GM12878 (cell line): ENCODE measurements around the gene NUP50. TPM values are rescaled to one million over a fixed set of nuclear protein-coding genes. Genes with fewer than 3 reads are reported as not detected.
A peak's percentile ranks its signal among the peaks of the same experiment; 100 is the strongest.

Experiments
- ATAC-seq: fragments of 200-7000 bp; cut with Tn5 transposase; 3 replicates; pipeline ENCODE4 v1.9.1; 2020; ENCODE audit warnings: mild to moderate bottlenecking, moderate library complexity
- BruUV-seq: library from RNA; stranded (reverse); fragments of 400-500 nt; replicated peaks from 2 replicates; lab custom pipeline; 2021; lab: Mats Ljungman, UMichigan
- CTCF ChIA-PET: fragments of 300-600 bp; sonication (Branson Sonifier 250); formaldehyde crosslinking; extraction: SDS; loops from one replicate; lab custom pipeline; 2021; ENCODE audit warnings: inconsistent platforms; lab: Yijun Ruan, JAX
- POLR2A ChIA-PET: fragments of 350-600 bp; formaldehyde crosslinking; extraction: SDS; loops from one replicate; lab custom pipeline; 2021; ENCODE audit warnings: inconsistent platforms; lab: Charles Lee
- RAD21 ChIA-PET: fragments of 300-600 bp; sonication (Branson Sonifier 250); formaldehyde crosslinking; loops from one replicate; lab custom pipeline; 2023; ENCODE audit warnings: antibody characterized with exemption; ENCODE audit not compliant: unreplicated experiment; lab: Charles Lee
- SMC1A ChIA-PET: fragments of 300-600 bp; sonication (Branson Sonifier 250); formaldehyde crosslinking; loops from one replicate; lab custom pipeline; 2023; ENCODE audit not compliant: unreplicated experiment, uncharacterized antibody; lab: Charles Lee
- DNase-seq: peaks from one replicate; pipeline ENCODE4 v3.0.0-alpha.2; 2011; ENCODE audit warnings: low read depth, low spot score
- FAIRE-seq: peaks from 3 replicates; lab custom pipeline; 2011; peaks lifted over from hg19 to GRCh38; lab: Jason Lieb, UNC
- H2AFZ ChIP-seq: 2 replicates; pipeline ENCODE4 v1.6.0; 2011; ENCODE audit warnings: low read depth, low read length, control low read depth; ENCODE audit not compliant: control insufficient read depth
- H3K27ac ChIP-seq: 2 replicates; pipeline ENCODE4 v1.5.1; 2011; ENCODE audit warnings: control low read depth; ENCODE audit not compliant: control insufficient read depth, insufficient read depth
- H3K27me3 ChIP-seq, 2 experiments: replicated peaks in 1 of 2; 2 replicates each; pipeline versions ENCODE4 v1.6.0 to v1.6.1; 2011; ENCODE audit warnings: low read length in 1 of 2; ENCODE audit not compliant: control insufficient read depth in 2 of 2, insufficient read depth in 2 of 2
- H3K36me3 ChIP-seq, 2 experiments: 2 replicates each; pipeline ENCODE4 v1.5.1; 2011; ENCODE audit warnings: low read length in 1 of 2; ENCODE audit not compliant: control insufficient read depth in 2 of 2, insufficient read depth in 2 of 2
- H3K4me1 ChIP-seq: 2 replicates; pipeline ENCODE4 v1.6.1; 2011; ENCODE audit warnings: mild to moderate bottlenecking, low read length, moderate library complexity, mixed read lengths; ENCODE audit not compliant: control insufficient read depth, insufficient read depth
- H3K4me2 ChIP-seq: 2 replicates; pipeline ENCODE4 v1.6.0; 2011; ENCODE audit warnings: control low read depth; ENCODE audit not compliant: control insufficient read depth, insufficient read depth
- H3K4me3 ChIP-seq: fragments of 200-600 bp; sonication (generic); 2 replicates; pipeline ENCODE4 v1.5.1; 2016
- H3K79me2 ChIP-seq: 2 replicates; pipeline ENCODE4 v1.6.0; 2011; ENCODE audit warnings: low read length; ENCODE audit not compliant: control insufficient read depth, insufficient read depth
- H3K9ac ChIP-seq: 2 replicates; pipeline ENCODE4 v1.8.0; 2011; ENCODE audit warnings: low read length, control low read depth, mixed read lengths; ENCODE audit not compliant: control insufficient read depth, insufficient read depth
- H3K9me3 ChIP-seq: replicated peaks from 3 replicates; pipeline ENCODE4 v1.5.1; 2011; ENCODE audit warnings: mild to moderate bottlenecking, low read length; ENCODE audit not compliant: control insufficient read depth, insufficient read depth
- H4K20me1 ChIP-seq: 2 replicates; pipeline ENCODE4 v1.6.0; 2011; ENCODE audit not compliant: control insufficient read depth, insufficient read depth
- ATF2 ChIP-seq: IDR thresholded peaks from 2 replicates; pipeline ENCODE4 v1.6.1; 2012; ENCODE audit warnings: low read length, inconsistent platforms
- IKZF2 ChIP-seq, 2 experiments: fragments of 450-650 bp; IDR thresholded peaks; 2 replicates each; pipeline ENCODE4 v1.6.1; 2017; ENCODE audit warnings: mild to moderate bottlenecking in 2 of 2, moderate library complexity in 2 of 2
- MEF2A ChIP-seq: IDR thresholded peaks from 2 replicates; pipeline ENCODE4 v1.6.1; 2011; ENCODE audit warnings: low read depth, mild to moderate bottlenecking, low read length, moderate library complexity; ENCODE audit not compliant: insufficient read depth
- MTA2 ChIP-seq: fragments of 450-650 bp; IDR thresholded peaks from 2 replicates; pipeline ENCODE4 v1.6.1; 2016; ENCODE audit warnings: low read depth, mild to moderate bottlenecking, moderate library complexity
- MXI1 ChIP-seq: fragments of 150-350 bp; IDR thresholded peaks from 2 replicates; pipeline ENCODE4 v1.6.1; 2011; ENCODE audit warnings: low read depth, mild to moderate bottlenecking, inconsistent platforms, low read length, improper control_type of control experiment
- NR2C2 ChIP-seq: IDR thresholded peaks from 2 replicates; pipeline ENCODE4 v1.6.1; 2011; ENCODE audit warnings: borderline replicate concordance, low read depth; ENCODE audit not compliant: control insufficient read depth, insufficient read length
- PML ChIP-seq: IDR thresholded peaks from 2 replicates; pipeline ENCODE4 v1.6.1; 2012; ENCODE audit warnings: low read length, inconsistent platforms
- RCOR1 ChIP-seq: conservative IDR thresholded peaks from 2 replicates; pipeline ENCODE4 v1.6.1; 2012; ENCODE audit warnings: low read depth, low read length, improper control_type of control experiment
- SMAD1 ChIP-seq: fragments of 450-650 bp; IDR thresholded peaks from 2 replicates; pipeline ENCODE4 v1.6.1; 2018; ENCODE audit warnings: mild to moderate bottlenecking, low read depth; ENCODE audit not compliant: partially characterized antibody
- WGBS: methylation state at CpG from one replicate; pipeline ENCODE4 v1.1.6; 2016; ENCODE audit warnings: low lambda C conversion rate; ENCODE audit not compliant: insufficient replicate concordance, insufficient coverage; ENCODE audit errors: missing lambda C conversion rate; 5-methylcytosine and 5-hydroxymethylcytosine counted together
- in situ Hi-C: fragments of 300-500 bp; cut with MboI; formaldehyde crosslinking; loops from 9 replicates; pipeline ENCODE4 v1.14.3; 2018; ENCODE audit warnings: mixed read lengths
- intact Hi-C: fragments of 100-400 bp; cut with micrococcal nuclease; formaldehyde crosslinking; loops from one replicate; pipeline ENCODE4 v1.14.2; 2022; ENCODE audit not compliant: unreplicated experiment
- polyA plus RNA-seq, 11 experiments: library from polyadenylated mRNA; depleted of rRNA in 4 of 11; unstranded in 6 of 11; stranded (reverse) in 5 of 11; fragments of >200 nt; fragmentation: Nextera tagmentation in 4 of 11; fragmentation: Illumina TruSeq in 1 of 11; extraction: Ambion mirVana in 4 of 11; extraction: Trizol in 1 of 11; gene quantifications; 1 replicate in 1 of 11; 2 replicates in 10 of 11; pipeline versions ENCODE4 v1.2.1 to v1.2.3, GENCODE V29; 2011 to 2016; ENCODE audit warnings: inconsistent platforms in 2 of 11, missing spikeins in 2 of 11, low read depth in 1 of 11
- total RNA-seq, 4 experiments: library from RNA; depleted of rRNA in 3 of 4; stranded (reverse); fragments of >200 nt in 3 of 4; fragmentation: Illumina TruSeq in 1 of 4; extraction: Trizol in 1 of 4; gene quantifications; 2 replicates each; pipeline versions ENCODE4 v1.2.1 to v1.2.3, GENCODE V29; 2013 to 2021
- TF ChIP-seq, protein P1 (sequence below): IDR thresholded peaks from 2 replicates; pipeline ENCODE4 v1.6.1; 2012; ENCODE audit warnings: mild to moderate bottlenecking, low read depth, low read length
- TF ChIP-seq, protein P2 (sequence below): fragments of 450-650 bp; IDR thresholded peaks from 2 replicates; pipeline ENCODE4 v1.6.1; 2017; ENCODE audit warnings: mild to moderate bottlenecking

Gene NUP50
- total and polyA plus RNA-seq, 10 of the 15 experiments (the other 5 are each of a cell fraction or from before 2014, with no cell fraction given), result 36.8 to 125 (median 78.8) TPM

GRCh38 chr22:45159652-45160462, 3.9 kb upstream of the NUP50 start (continued):
- TF ChIP-seq, protein P1, sequence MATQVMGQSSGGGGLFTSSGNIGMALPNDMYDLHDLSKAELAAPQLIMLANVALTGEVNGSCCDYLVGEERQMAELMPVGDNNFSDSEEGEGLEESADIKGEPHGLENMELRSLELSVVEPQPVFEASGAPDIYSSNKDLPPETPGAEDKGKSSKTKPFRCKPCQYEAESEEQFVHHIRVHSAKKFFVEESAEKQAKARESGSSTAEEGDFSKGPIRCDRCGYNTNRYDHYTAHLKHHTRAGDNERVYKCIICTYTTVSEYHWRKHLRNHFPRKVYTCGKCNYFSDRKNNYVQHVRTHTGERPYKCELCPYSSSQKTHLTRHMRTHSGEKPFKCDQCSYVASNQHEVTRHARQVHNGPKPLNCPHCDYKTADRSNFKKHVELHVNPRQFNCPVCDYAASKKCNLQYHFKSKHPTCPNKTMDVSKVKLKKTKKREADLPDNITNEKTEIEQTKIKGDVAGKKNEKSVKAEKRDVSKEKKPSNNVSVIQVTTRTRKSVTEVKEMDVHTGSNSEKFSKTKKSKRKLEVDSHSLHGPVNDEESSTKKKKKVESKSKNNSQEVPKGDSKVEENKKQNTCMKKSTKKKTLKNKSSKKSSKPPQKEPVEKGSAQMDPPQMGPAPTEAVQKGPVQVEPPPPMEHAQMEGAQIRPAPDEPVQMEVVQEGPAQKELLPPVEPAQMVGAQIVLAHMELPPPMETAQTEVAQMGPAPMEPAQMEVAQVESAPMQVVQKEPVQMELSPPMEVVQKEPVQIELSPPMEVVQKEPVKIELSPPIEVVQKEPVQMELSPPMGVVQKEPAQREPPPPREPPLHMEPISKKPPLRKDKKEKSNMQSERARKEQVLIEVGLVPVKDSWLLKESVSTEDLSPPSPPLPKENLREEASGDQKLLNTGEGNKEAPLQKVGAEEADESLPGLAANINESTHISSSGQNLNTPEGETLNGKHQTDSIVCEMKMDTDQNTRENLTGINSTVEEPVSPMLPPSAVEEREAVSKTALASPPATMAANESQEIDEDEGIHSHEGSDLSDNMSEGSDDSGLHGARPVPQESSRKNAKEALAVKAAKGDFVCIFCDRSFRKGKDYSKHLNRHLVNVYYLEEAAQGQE, result no peak

GRCh38 chr22:45162531-45162930, 1.2 kb upstream of the NUP50 start:
- no peak for FAIRE-seq
- H3K36me3 ChIP-seq, result peaks cover 2 to 7% of the 10 kb centered on the region in 2 experiments
- no peak for DNase-seq
- ChIA-PET SMC1A (interaction anchor here (0.9 kb wide), 1 partner anchor 11 kb away, joined by 4 read pairs; no protein-coding TSS in a partner anchor), POLR2A (interaction anchor here (0.8 kb wide), 1 partner anchor 11 kb away, joined by 3 read pairs; no protein-coding TSS in a partner anchor), CTCF (interaction anchor here (1.2 to 2.2 kb wide), 3 partner anchors 9 to 61 kb away, joined by 4 to 6 read pairs (median 5); no protein-coding TSS in a partner anchor), RAD21 (no interaction called here)
- H3K9me3 ChIP-seq, result no peaks in the 10 kb centered on the region
- no peak for ATAC-seq
- H2AFZ ChIP-seq, result no peak overlapping the region
- 82% methylated on average over 19 of the region's 19 CpGs for WGBS
- TSS peak; percentile 78 for BruUV-seq
- H3K27me3 ChIP-seq, result no peaks in the 10 kb centered on the region
- in situ Hi-C loops (no loop called here), intact Hi-C loops (no loop called here)
- peaks cover 9% of the 10 kb centered on the region for H3K4me1 ChIP-seq
- no peaks in the 10 kb centered on the region for H4K20me1 ChIP-seq
- H3K9ac ChIP-seq, result peak overlapping the region; percentile 92
- TF ChIP-seq IKZF2 (IDR thresholded peaks at IDR 0.05) (peak in 1 of 2 experiments; percentile 23; a peak in 1 of 4 replicates), MXI1 (no peak), RCOR1 (no peak), MTA2 (no peak), SMAD1 (no peak), MEF2A (no peak), NR2C2 (no peak), PML (no peak), ATF2 (no peak)
- TF ChIP-seq, protein P2, sequence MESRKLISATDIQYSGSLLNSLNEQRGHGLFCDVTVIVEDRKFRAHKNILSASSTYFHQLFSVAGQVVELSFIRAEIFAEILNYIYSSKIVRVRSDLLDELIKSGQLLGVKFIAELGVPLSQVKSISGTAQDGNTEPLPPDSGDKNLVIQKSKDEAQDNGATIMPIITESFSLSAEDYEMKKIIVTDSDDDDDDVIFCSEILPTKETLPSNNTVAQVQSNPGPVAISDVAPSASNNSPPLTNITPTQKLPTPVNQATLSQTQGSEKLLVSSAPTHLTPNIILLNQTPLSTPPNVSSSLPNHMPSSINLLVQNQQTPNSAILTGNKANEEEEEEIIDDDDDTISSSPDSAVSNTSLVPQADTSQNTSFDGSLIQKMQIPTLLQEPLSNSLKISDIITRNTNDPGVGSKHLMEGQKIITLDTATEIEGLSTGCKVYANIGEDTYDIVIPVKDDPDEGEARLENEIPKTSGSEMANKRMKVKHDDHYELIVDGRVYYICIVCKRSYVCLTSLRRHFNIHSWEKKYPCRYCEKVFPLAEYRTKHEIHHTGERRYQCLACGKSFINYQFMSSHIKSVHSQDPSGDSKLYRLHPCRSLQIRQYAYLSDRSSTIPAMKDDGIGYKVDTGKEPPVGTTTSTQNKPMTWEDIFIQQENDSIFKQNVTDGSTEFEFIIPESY, result 0 out of 2 replicates have a peak, but pooled peaks have one; percentile 5
- peaks cover 69% of the 10 kb centered on the region for H3K79me2 ChIP-seq
- H3K4me3 ChIP-seq, result peak overlapping the region; percentile 98
- peak overlapping the region; percentile 89 for H3K4me2 ChIP-seq
- H3K27ac ChIP-seq, result no peak overlapping the region; the same call in 1 of the 2 replicates
